Activated CD4-positive, alpha-beta T cell treated with anti-CD3 and anti-CD28 coated beads for 24 hours (primary cell): ENCODE data around the gene ABI2.
"Not testable (repeated sequence)": the region's sequence is repeated elsewhere in the genome, so short reads cannot be mapped to it uniquely, and the experiment has no call there.

Experiments
- DNase-seq, 2 donors: peaks; one replicate each; pipeline ENCODE4 v3.0.0-alpha.2; 2020; ENCODE audit warnings: low read depth in 2 of 2

Gene ABI2

GRCh38 chr2:203354966-203355365, 26.8 kb downstream of the ABI2 start:
- DNase-seq: no peak

DNA sequence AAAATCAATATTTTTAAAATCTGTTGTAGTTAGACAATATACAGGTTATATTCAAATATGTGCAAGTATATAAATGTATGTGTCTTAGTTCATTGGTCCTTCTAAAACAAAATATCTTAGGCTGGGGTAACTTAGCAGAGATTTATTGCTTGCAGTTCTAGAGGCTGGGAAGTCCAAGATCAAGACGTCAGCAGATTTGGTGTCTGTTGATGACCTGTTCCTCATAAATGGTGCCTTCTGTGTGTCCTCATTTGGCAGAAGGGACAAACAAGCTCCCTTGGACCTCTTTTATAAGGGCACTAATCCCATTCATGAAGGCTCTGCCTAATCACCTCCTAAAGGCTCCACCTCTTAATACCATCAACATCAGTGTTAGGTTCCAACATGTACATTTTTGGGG, 31.3 kb downstream of the ABI2 start:
- DNase-seq: no peak

DNA sequence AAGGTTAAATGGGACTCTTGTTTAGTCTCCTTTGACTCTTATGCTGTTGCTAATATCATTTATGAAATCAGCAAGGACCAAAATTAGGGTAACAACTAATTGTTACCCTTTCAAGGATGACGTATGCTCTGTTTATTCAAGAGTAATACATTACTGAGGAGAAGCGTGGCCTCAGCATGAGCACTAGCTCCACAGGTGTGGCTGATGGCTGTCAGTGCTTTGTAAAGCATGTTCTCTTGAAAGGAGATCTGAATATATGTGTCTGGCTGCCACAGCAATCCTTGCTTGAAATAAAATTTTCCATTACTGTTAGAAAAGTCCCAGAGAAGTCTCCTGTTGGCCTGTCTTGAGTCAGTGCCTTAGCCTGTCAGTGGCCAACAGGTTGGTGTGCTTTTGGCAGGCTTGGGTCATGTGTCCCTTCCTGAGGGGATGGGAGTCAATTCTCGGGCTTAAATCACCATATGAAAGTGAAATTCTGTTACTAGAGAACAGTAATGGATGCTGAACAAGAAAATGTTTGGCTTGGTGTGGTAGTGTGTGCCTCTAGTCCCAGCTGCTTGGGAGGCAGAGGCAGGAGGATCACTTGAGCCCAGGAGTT, 32.7 kb downstream of the ABI2 start:
- DNase-seq: no peak

DNA sequence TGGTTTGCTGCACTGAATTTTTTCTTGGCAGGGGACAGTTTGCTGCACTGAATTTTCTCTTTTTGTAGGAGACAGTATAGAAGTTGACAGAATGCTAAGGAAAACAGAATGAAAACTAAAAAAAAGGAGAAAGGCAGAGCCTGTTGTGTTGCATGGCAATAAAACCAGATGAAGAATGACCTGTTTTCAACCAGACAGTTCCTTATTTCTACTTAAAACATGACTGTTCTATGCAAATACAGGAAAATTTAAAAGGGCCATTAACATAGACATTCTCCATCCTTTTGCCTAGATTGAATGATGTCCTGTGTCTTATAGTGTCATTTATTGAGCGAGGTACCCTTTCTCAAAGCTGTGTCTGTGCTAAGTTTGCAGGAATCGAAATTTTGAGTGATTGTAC, 33.3 kb downstream of the ABI2 start:
- no peak for DNase-seq

- DNase-seq: no peak
Measured at GRCh38 chr2:203361922-203362321, 33.7 kb downstream of the ABI2 start.

GRCh38 chr2:203366639-203367466, 38.7 kb downstream of the ABI2 start:
- DNase-seq: no peak

- not testable (repeated sequence) for DNase-seq
Measured at GRCh38 chr2:203372706-203373105, 44.5 kb downstream of the ABI2 start.

DNA sequence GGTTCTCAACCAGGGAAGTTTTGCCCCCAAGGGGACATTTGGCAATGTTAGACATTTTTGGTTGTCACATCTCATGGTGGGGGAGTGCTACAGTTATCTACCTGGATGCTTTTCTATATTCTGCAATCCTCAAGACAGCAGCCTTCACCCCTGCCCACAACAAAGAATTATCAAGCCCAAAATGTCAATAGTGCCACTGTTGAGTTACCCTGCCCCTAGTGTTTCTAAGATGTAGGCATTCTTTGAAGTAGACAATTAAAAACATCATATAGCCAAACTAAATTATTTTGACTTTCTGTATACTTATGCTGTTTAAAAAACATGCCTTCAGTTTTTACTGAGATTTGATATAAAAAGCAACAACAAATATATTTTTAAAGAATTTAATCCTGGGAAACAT, 48.0 kb downstream of the ABI2 start:
- DNase-seq: no peak

- no peak for DNase-seq
Measured at GRCh38 chr2:203379156-203379555, 51.0 kb downstream of the ABI2 start.

- DNase-seq: no peak
Measured at GRCh38 chr2:203383038-203383437, 54.8 kb downstream of the ABI2 start.

DNA sequence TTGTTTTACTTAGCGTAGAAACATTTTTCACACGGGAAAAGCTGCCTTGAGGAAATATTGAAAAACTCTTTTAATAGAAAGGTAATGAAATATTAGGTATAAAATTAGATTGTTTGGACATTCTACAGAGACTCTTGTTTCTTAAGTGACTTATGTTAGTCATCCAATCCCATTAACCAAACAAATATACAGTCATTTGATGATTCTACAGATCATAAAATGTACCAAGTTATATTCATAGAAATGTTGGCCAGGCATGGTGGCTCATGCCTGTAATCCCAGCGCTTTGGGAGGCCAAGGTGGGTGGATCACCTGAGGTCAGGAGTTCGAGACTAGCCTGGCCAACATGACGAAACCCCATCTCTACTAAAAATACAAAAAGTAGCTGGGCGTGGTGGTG, 60.0 kb downstream of the ABI2 start:
- DNase-seq: not testable (repeated sequence)

DNA sequence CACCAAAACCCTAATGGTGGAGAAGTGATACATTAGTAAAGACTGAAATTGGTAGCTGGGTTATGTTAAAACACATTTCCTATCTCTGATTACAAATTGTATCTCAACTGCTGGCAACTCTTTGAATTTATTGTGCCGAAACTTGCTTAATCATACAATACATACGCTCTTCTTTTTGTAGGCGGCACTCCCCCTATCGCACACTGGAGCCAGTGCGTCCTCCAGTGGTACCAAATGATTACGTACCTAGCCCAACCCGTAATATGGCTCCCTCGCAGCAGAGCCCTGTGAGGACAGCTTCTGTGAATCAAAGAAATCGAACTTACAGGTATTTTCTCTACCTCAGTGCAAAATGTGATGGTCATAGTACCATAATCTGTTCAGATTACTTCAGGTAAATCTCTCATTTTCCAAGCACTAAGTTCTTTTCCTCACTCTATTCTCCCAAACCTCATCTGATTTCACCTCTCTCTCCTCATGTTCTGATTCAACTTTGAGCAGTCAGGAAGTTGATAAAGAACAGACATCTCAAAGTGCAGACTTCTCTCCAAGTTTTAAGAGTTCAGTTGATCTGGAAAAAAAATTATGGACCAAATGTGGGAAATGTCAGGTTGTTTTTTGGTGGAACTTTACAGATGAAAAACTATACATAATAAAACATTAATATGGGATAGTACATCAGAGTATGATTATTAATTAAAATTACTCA, 66.5 kb downstream of the ABI2 start:
- no peak for DNase-seq

DNA sequence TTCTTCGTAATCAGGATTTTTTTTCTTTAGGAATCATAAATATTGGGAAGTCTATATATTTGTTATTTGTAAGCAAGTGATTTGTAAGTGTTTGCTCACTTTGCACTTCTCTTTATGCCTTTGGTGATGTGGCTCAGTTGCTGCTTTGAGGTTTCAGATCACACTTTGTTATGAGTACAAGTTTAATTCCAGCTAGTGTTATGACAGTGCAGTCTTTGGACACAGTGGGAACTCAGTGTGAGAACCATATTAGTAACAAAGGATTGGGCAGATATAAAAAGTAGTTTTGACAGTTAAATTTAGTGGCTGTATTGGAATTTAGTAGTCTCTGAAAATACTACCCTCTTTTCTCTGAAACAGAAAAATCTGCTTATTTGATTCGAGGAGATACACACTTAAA, 67.7 kb downstream of the ABI2 start:
- no peak for DNase-seq

DNA sequence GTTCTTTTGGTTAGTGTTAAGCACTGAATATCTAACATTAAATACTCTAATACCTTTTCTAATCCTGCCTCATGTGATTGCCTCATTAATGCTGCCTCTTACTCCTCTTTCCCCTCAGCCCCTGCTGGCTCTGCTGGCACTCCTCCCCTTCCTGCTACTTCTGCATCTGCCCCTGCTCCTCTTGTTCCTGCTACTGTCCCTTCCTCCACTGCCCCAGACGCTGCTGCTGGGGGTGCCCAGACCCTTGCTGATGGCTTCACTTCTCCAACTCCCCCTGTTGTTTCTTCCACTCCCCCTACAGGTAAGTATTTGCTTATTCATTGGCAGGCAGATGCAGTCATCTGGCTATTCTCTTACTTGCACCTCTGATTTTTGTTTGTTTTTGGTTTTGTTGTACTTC, 68.5 kb downstream of the ABI2 start:
- DNase-seq: no peak

DNA sequence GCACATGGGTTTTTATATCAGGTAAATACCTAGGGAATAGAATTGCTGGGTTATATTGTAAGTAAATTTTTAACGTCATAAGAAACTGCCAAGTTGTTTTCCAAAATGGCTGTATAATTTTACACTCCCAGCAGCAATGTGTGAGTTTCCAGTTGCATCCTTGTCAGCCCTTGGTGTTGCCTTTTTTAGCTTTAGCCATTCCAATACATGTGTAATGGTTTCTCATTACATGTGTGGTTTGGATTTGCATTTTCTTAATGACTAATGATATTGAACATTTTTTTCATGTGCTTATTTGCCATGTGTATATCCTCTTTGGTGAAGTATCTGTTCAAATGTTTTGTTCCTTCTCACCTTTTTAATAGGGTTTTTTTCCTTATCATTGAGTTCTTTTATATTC, 70.8 kb downstream of the ABI2 start:
- no peak for DNase-seq

GRCh38 chr2:203400805-203401585, 72.8 kb downstream of the ABI2 start:
- no peak for DNase-seq

- no peak for DNase-seq
Measured at GRCh38 chr2:203404996-203405395, 76.8 kb downstream of the ABI2 start.

DNA sequence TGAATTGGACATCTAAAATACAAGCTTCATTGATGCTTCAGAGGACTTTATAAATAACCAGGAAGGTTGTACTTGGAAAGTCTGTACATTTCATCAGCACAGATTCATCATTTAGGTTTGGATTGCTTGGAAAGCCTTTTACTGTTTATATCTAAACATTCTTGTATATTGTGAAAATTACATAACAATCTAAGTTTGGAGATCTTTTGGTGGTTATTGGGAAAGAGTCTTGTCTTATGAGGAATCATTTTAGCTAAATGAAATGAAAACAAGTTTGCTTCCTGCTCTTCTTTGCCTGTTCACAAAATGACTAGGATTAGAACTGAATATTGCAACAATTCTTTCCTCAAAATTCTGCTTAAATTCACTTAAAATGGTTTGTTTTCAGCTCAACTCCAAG, 79.3 kb downstream of the ABI2 start:
- no peak for DNase-seq

GRCh38 chr2:203412546-203413331, 84.5 kb downstream of the ABI2 start:
- DNase-seq: no peak

DNA sequence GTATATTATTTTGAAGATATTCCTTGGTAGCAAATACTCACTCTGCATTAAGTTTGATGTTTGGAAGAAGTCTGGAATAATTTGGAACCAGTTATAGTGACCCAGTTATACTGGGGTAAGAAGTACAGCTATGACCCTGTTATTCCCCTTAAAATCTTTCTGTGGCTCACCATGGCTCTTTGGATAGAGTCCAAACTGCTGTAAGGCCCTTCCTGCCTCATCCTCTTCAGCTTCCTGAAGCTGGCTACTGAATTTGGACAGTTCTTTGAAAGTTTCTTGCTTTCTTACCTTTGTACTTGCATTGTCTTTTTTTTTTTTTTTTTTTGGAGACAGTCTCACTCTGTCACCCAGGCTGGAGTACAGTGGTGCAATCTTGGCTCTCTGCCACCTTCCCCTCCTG, 85.6 kb downstream of the ABI2 start:
- no peak for DNase-seq

GRCh38 chr2:203418271-203418670, 90.1 kb downstream of the ABI2 start:
- DNase-seq: no peak
